ENCODE data around the gene GAN. TPM values are rescaled to one million over a fixed set of nuclear protein-coding genes. Genes with fewer than 3 reads are reported as not detected.

GAN gene
- total RNA-seq, 4 donors from 2014 or later, result 8.7 to 12.8 (median 9.5) TPM

- H3K4me3 ChIP-seq (replicated peaks in 1 of 3), result no peak overlapping the region
- H3K4me1 ChIP-seq, result no peaks in the 10 kb centered on the region
- TF ChIP-seq POLR2A (IDR thresholded peaks at IDR 0.05) (no peak), CTCF (IDR thresholded peaks at IDR 0.05) (no peak)
- DNase-seq, result no peak
- H3K9me3 ChIP-seq, result no peaks in the 10 kb centered on the region
- H3K27me3 ChIP-seq, result no peaks in the 10 kb centered on the region
- H3K36me3 ChIP-seq, result no peaks in the 10 kb centered on the region
- intact Hi-C loops (cut with DNase I), result no loop called here
- 97 to 98% methylated on average over 6 of the region's 6 CpGs for WGBS, 2 donors
- H3K27ac ChIP-seq, result no peak overlapping the region
These were observed 77.2 kb downstream of the GAN start for GRCh38 chr16:81392011-81392410.

- no peaks in the 10 kb centered on the region for H3K36me3 ChIP-seq
- H3K4me3 ChIP-seq (replicated peaks in 1 of 3), result no peak overlapping the region
- no peak overlapping the region for H3K27ac ChIP-seq
- WGBS, 2 donors, result 84 to 87% methylated on average over 7 of the region's 7 CpGs
- DNase-seq, result no peak
- no peaks in the 10 kb centered on the region for H3K27me3 ChIP-seq
- no peaks in the 10 kb centered on the region for H3K9me3 ChIP-seq
- no peak for TF ChIP-seq CTCF (IDR thresholded peaks at IDR 0.05)
- no peak for TF ChIP-seq POLR2A (IDR thresholded peaks at IDR 0.05)
- no peaks in the 10 kb centered on the region for H3K4me1 ChIP-seq
- intact Hi-C loops (cut with DNase I), result no loop called here
These were observed 79.7 kb downstream of the GAN start for GRCh38 chr16:81394416-81394815.

GRCh38 chr16:81394966-81395655, 80.3 kb downstream of the GAN start:
- Histone ChIP-seq H3K27ac (no peak overlapping the region), H3K27me3 (no peaks in the 10 kb centered on the region), H3K4me3 (replicated peaks in 1 of 3) (no peak overlapping the region), H3K4me1 (no peaks in the 10 kb centered on the region), H3K36me3 (no peaks in the 10 kb centered on the region), H3K9me3 (no peaks in the 10 kb centered on the region)
- intact Hi-C loops (cut with DNase I), result no loop called here
- 60 to 64% methylated on average over 13 of the region's 13 CpGs for WGBS, 2 donors
- no peak for DNase-seq
- no peak for TF ChIP-seq POLR2A (IDR thresholded peaks at IDR 0.05)

- TF ChIP-seq CTCF (IDR thresholded peaks at IDR 0.05), result no peak
- Histone ChIP-seq H3K36me3 (no peaks in the 10 kb centered on the region), H3K9me3 (no peaks in the 10 kb centered on the region), H3K4me3 (replicated peaks in 1 of 3) (no peak overlapping the region), H3K4me1 (no peaks in the 10 kb centered on the region), H3K27ac (no peak overlapping the region), H3K27me3 (no peaks in the 10 kb centered on the region)
- WGBS, 2 donors, result 78 to 80% methylated on average over 18 to 21 of the region's 21 CpGs
- intact Hi-C loops (cut with DNase I), result no loop called here
- DNase-seq, result no peak
These were observed 82.5 kb downstream of the GAN start for GRCh38 chr16:81397058-81397878.

- Histone ChIP-seq H3K4me1 (no peaks in the 10 kb centered on the region), H3K36me3 (no peaks in the 10 kb centered on the region), H3K27me3 (no peaks in the 10 kb centered on the region), H3K9me3 (no peaks in the 10 kb centered on the region), H3K27ac (no peak overlapping the region), H3K4me3 (replicated peaks in 1 of 3) (no peak overlapping the region)
- no peak for DNase-seq
- 75 to 81% methylated on average over 13 to 14 of the region's 14 CpGs for WGBS, 2 donors
- no peak for TF ChIP-seq CTCF (IDR thresholded peaks at IDR 0.05)
- no peak for TF ChIP-seq POLR2A (IDR thresholded peaks at IDR 0.05)
- intact Hi-C loops (cut with DNase I), result no loop called here
These were observed 83.2 kb downstream of the GAN start for GRCh38 chr16:81397879-81398520.
